GM12874 (cell line): ENCODE measurements around the gene UBE2J2.

ENCODE experiments used
- TF ChIP-seq, protein P1 (sequence below): IDR thresholded peaks from 2 replicates; pipeline ENCODE4 v1.5.1; 2011; ENCODE audit warnings: low read depth, mild to moderate bottlenecking, control low read depth, low read length, moderate library complexity; ENCODE audit not compliant: insufficient read depth

Gene UBE2J2

DNA sequence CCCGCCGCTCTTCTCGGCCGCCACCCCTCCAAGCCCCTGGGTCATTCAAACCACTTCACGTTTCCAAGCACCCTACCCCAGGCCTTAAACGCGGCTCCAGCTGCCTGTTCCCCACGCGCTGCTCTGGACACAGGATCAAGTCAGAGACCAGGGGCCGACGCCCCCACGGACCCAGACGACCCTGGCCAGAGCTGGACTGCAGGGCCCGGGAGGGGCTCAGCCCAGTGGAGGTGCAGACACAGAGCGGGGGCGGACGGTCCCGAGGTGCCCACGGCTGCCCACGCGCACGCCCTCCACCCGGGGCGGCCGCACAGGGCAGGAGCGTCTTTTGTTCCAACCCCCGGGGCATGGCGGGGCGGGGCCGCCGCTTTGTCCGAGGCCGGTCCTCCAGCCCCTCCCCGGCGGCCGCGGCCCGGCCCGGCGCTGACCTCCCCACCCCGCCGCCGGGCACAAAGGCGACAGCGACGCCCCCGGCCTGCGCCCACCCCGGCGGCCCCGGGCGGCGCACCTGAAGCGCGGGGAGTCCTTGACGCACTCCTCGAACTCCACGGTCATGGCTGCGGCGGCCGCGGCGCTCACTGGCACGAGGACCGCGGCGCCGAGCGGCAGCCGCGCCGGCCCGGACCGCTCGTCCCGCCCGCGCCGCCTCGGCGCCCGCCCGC is 33.7 kb upstream of the UBE2J2 start:
- TF ChIP-seq, protein P1, sequence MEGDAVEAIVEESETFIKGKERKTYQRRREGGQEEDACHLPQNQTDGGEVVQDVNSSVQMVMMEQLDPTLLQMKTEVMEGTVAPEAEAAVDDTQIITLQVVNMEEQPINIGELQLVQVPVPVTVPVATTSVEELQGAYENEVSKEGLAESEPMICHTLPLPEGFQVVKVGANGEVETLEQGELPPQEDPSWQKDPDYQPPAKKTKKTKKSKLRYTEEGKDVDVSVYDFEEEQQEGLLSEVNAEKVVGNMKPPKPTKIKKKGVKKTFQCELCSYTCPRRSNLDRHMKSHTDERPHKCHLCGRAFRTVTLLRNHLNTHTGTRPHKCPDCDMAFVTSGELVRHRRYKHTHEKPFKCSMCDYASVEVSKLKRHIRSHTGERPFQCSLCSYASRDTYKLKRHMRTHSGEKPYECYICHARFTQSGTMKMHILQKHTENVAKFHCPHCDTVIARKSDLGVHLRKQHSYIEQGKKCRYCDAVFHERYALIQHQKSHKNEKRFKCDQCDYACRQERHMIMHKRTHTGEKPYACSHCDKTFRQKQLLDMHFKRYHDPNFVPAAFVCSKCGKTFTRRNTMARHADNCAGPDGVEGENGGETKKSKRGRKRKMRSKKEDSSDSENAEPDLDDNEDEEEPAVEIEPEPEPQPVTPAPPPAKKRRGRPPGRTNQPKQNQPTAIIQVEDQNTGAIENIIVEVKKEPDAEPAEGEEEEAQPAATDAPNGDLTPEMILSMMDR, result no peak

DNA sequence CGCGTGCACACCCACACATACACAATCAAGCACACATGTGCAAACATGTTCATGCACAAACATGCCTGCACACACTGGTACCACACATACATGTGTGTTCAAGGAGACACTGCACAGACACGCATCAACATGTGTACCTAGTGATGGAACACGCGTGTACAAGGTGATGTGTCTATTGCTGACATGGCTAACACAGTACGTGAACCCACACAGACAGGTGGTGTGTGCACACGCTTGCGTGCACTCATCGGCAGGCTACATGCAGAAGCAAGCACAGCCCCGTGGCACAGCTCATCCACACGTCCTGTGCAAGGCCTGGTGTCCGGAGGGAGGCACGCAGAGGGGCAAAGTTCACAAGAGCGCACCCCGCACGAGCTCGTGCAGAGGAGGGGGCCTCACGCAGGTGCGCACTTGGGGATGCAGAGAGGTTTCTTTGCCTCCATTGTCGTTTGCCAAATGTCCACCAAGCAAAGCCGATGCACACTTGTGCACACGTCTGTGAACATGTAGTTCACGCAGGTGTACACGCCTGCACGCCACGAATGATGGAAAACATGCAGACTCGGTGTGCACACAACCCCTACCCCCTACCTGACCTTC is 33.1 kb upstream of the UBE2J2 start:
- TF ChIP-seq, protein P1, result no peak

GRCh38 chr1:1306070-1306660 is 32.5 kb upstream of the UBE2J2 start:
- TF ChIP-seq, protein P1, result peak; percentile 35

DNA sequence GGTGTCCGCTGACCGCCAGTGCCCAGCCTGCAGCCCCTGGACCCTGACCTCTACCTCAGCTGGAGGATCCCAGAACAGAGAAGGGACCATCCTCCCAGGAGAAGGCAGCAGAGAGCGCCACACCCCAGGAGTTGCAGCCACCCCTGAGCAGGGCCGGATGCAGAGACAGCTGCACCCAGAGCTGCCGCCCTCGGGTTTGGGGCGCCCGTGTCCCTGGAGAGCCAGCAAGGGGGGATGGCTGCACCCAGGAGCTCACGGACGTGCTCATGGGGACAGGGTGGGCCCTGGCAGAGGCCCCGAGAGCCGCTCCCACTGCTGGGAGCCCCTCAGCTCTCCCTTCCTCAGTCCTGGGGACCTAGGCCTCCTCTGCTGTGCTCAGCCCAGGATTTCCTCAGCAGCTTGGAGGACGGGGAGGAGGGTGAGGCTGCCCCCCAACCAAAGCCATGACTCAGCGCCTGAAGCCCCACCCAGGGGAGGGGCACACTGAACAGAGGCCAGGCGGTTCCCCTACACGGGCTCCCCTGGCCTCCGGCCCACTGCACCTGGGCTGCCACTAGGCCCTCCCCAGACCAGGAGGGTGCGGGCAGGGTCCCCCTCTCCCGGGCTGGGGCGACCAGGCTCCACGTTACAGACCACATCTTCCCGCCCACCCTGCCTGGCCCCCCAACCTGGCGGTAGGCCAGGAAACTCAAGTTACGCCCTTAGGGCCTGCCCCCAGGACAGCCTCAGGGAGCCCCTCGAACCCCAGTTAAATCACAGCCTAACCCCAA is 31.8 kb upstream of the UBE2J2 start:
- TF ChIP-seq, protein P1, result 0 out of 2 replicates have a peak, but pooled peaks have one; percentile 32

DNA sequence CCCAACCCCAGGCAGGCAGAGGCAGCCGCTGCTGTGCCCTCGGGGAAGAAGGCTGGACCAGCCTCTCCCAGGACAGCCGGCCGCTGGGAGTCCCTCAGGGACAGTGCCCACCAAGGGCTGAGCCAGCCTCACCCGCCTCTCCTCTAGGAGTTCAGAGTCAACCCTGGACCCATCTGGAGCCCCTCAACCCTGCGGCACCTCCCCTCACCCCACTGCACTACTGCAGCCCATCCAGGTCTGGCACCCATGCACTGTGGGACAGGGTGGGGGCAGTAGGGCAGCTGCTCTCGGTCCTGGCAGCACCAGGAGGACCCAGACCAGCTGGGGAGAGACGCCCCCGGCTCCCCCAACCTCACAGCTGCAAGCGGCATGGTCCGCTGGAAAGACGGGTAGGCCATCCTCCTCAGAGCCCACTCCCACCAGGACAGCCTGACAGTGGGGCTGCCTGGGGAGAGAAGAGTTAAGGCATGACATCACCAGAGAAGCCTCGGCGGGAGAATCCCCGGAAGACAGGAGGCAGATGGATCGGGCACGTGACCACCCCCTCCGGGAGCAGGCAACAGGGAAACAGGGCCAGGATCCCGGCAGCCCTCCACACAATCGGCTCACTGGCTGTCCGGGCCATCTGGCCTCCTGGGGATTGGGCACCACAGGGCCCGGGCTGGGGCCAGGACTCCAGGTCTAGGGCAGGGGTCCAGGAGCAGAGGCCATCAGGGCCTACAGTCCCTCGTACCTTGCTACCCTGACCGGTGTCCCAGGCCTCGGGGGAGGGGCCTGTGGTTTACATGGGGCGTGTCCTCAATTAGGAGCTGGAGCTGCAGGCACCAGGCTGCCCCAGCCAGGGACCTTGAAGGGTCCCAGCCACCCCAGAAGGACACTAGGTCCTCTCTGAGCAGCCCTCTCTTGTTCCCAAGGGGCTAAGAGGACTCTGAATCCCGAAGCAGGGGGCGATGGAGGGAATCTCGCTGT is 31.0 kb upstream of the UBE2J2 start:
- TF ChIP-seq, protein P1, result no peak

DNA sequence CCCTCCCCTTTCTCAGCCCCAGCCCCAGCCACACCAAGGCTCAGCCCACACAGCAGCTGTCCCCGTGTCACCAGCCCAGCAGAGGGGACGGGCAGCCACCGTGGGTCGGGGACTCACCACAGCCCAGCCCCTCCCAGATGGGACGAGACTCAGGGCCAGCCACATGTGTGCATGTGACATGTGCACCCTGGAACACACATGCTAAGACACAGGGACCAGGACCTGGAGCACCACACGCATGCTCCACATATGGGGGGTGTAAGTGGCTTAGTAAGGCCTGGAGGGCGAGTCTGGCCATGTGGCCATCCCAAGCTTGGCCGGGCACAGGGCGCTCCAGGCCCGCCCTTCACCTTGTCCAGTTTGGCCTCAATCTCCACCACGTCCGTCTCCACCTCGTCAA is 30.1 kb upstream of the UBE2J2 start:
- TF ChIP-seq, protein P1, result no peak
